ENCODE data around the gene TMEM132C. TPM values are rescaled to one million over a fixed set of nuclear protein-coding genes. Genes with fewer than 3 reads are reported as not detected.

The TMEM132C gene
- total and polyA plus RNA-seq, 2 experiments from 2014 or later = not detected

DNA sequence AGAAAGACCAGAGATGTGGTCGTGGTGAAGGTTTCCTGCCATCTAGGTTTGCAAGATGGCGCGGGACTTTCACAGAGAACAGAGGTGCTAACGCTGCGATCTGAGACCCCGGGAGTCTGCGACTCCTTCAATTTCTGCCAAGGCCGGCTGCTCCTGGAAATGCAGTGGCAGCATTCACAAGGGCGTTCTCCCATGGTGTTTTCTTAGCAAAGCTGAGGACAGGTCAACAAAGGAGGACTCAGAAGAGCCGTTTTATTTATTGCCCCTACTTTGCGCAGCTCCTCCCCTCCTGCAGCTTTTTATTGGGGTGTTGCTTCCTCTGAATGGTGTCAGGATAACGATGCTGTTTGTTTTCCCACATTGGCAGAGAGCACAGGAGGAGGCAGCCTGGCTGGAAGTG, 86.3 kb downstream of the TMEM132C start:
- H3K27me3 Mint-ChIP-seq (ENCODE audit: insufficient read depth, low read depth, poor library complexity) = peaks cover 8% of the 10 kb centered on the region
- H3K36me3 Mint-ChIP-seq (ENCODE audit: low read depth) = peaks cover 58% of the 10 kb centered on the region
- H3K4me1 ChIP-seq (ENCODE audit: insufficient read depth) = no peaks in the 10 kb centered on the region
- no peaks in the 10 kb centered on the region for H3K9me2 ChIP-seq (ENCODE audit: insufficient read depth)
- H3K4me1 Mint-ChIP-seq = no peaks in the 10 kb centered on the region
- no peak overlapping the region for H3K4me3 Mint-ChIP-seq
- no peaks in the 10 kb centered on the region for H3K27me3 ChIP-seq (ENCODE audit: insufficient read depth)
- DNase-seq (ENCODE audit: low spot score) (no peak), ATAC-seq (no peak)
- no peak overlapping the region for H3K4me2 ChIP-seq
- no peaks in the 10 kb centered on the region for H3K79me2 ChIP-seq (replicated peaks; ENCODE audit: insufficient read depth)
- no peaks in the 10 kb centered on the region for H4K20me1 ChIP-seq (replicated peaks; ENCODE audit: insufficient read depth)
- H3K9me3 Mint-ChIP-seq = peaks cover 98% of the 10 kb centered on the region
- TF ChIP-seq STAT1 (IDR thresholded peaks at IDR 0.05; ENCODE audit: unreplicated experiment) (no peak), JUNB (IDR thresholded peaks at IDR 0.05; ENCODE audit: unreplicated experiment) (no peak), CREB1 (CRISPR knock-in tag; IDR thresholded peaks at IDR 0.05; ENCODE audit: low read depth) (no peak), EZH2phosphoT487 (IDR thresholded peaks at IDR 0.05; ENCODE audit: unreplicated experiment) (no peak), EZH2 (IDR thresholded peaks at IDR 0.05; ENCODE audit: low read depth, unreplicated experiment) (no peak), POLR2AphosphoS5 (IDR thresholded peaks at IDR 0.05; ENCODE audit: low read depth) (no peak), NANOG (IDR thresholded peaks at IDR 0.05; ENCODE audit: borderline replicate concordance) (no peak)
- TF ChIP-seq, protein P1, sequence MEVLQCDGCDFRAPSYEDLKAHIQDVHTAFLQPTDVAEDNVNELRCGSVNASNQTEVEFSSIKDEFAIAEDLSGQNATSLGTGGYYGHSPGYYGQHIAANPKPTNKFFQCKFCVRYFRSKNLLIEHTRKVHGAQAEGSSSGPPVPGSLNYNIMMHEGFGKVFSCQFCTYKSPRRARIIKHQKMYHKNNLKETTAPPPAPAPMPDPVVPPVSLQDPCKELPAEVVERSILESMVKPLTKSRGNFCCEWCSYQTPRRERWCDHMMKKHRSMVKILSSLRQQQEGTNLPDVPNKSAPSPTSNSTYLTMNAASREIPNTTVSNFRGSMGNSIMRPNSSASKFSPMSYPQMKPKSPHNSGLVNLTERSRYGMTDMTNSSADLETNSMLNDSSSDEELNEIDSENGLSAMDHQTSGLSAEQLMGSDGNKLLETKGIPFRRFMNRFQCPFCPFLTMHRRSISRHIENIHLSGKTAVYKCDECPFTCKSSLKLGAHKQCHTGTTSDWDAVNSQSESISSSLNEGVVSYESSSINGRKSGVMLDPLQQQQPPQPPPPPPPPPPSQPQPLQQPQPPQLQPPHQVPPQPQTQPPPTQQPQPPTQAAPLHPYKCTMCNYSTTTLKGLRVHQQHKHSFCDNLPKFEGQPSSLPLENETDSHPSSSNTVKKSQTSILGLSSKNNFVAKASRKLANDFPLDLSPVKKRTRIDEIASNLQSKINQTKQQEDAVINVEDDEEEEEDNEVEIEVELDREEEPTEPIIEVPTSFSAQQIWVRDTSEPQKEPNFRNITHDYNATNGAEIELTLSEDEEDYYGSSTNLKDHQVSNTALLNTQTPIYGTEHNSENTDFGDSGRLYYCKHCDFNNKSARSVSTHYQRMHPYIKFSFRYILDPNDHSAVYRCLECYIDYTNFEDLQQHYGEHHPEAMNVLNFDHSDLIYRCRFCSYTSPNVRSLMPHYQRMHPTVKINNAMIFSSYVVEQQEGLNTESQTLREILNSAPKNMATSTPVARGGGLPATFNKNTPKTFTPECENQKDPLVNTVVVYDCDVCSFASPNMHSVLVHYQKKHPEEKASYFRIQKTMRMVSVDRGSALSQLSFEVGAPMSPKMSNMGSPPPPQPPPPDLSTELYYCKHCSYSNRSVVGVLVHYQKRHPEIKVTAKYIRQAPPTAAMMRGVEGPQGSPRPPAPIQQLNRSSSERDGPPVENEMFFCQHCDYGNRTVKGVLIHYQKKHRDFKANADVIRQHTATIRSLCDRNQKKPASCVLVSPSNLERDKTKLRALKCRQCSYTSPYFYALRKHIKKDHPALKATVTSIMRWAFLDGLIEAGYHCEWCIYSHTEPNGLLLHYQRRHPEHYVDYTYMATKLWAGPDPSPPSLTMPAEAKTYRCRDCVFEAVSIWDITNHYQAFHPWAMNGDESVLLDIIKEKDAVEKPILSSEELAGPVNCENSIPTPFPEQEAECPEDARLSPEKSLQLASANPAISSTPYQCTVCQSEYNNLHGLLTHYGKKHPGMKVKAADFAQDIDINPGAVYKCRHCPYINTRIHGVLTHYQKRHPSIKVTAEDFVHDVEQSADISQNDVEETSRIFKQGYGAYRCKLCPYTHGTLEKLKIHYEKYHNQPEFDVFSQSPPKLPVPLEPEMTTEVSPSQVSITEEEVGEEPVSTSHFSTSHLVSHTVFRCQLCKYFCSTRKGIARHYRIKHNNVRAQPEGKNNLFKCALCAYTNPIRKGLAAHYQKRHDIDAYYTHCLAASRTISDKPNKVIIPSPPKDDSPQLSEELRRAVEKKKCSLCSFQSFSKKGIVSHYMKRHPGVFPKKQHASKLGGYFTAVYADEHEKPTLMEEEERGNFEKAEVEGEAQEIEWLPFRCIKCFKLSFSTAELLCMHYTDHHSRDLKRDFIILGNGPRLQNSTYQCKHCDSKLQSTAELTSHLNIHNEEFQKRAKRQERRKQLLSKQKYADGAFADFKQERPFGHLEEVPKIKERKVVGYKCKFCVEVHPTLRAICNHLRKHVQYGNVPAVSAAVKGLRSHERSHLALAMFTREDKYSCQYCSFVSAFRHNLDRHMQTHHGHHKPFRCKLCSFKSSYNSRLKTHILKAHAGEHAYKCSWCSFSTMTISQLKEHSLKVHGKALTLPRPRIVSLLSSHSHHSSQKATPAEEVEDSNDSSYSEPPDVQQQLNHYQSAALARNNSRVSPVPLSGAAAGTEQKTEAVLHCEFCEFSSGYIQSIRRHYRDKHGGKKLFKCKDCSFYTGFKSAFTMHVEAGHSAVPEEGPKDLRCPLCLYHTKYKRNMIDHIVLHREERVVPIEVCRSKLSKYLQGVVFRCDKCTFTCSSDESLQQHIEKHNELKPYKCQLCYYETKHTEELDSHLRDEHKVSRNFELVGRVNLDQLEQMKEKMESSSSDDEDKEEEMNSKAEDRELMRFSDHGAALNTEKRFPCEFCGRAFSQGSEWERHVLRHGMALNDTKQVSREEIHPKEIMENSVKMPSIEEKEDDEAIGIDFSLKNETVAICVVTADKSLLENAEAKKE (CRISPR knock-in tag; IDR thresholded peaks at IDR 0.05) = no peak
- TF ChIP-seq, protein P2, sequence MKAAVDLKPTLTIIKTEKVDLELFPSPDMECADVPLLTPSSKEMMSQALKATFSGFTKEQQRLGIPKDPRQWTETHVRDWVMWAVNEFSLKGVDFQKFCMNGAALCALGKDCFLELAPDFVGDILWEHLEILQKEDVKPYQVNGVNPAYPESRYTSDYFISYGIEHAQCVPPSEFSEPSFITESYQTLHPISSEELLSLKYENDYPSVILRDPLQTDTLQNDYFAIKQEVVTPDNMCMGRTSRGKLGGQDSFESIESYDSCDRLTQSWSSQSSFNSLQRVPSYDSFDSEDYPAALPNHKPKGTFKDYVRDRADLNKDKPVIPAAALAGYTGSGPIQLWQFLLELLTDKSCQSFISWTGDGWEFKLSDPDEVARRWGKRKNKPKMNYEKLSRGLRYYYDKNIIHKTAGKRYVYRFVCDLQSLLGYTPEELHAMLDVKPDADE (IDR thresholded peaks at IDR 0.05) = no peak
- TF ChIP-seq, protein P3, sequence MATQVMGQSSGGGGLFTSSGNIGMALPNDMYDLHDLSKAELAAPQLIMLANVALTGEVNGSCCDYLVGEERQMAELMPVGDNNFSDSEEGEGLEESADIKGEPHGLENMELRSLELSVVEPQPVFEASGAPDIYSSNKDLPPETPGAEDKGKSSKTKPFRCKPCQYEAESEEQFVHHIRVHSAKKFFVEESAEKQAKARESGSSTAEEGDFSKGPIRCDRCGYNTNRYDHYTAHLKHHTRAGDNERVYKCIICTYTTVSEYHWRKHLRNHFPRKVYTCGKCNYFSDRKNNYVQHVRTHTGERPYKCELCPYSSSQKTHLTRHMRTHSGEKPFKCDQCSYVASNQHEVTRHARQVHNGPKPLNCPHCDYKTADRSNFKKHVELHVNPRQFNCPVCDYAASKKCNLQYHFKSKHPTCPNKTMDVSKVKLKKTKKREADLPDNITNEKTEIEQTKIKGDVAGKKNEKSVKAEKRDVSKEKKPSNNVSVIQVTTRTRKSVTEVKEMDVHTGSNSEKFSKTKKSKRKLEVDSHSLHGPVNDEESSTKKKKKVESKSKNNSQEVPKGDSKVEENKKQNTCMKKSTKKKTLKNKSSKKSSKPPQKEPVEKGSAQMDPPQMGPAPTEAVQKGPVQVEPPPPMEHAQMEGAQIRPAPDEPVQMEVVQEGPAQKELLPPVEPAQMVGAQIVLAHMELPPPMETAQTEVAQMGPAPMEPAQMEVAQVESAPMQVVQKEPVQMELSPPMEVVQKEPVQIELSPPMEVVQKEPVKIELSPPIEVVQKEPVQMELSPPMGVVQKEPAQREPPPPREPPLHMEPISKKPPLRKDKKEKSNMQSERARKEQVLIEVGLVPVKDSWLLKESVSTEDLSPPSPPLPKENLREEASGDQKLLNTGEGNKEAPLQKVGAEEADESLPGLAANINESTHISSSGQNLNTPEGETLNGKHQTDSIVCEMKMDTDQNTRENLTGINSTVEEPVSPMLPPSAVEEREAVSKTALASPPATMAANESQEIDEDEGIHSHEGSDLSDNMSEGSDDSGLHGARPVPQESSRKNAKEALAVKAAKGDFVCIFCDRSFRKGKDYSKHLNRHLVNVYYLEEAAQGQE (IDR thresholded peaks at IDR 0.05; ENCODE audit: unreplicated experiment) = no peak
- H2AFZ ChIP-seq = no peak overlapping the region
- H3K4me3 ChIP-seq = no peak overlapping the region
- H3K36me3 ChIP-seq (ENCODE audit: insufficient read depth) = peaks cover 2% of the 10 kb centered on the region; the same call in 1 of the 2 replicates
- no peaks in the 10 kb centered on the region for H3F3A ChIP-seq (replicated peaks; ENCODE audit: low read depth)
- H3K27ac ChIP-seq (ENCODE audit: low read depth) = no peak overlapping the region
- H3K27ac Mint-ChIP-seq = no peak overlapping the region

All from GM23338 (cell line).